Measurements from ENCODE around the gene DHRSX.
"Not testable (repeated sequence)": the region's sequence is repeated elsewhere in the genome, so short reads cannot be mapped to it uniquely, and the experiment has no call there.

Gene DHRSX

DNA sequence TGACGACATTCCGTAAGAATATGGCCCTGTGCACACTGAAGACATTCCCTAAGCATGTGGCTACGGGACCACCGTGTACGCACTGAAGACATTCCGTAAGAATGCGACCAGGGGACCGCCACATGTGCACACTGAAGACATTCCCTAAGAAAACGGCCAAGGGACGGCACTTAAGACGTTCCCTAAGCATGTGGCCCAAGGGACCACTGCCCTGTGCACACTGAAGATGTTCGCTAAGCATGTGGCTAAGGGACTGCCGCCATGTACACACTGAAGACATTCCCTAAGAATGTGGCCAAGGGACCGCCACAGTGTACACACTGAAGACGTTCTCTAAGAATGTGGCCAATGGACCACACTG lies 21.4 kb downstream of the DHRSX start:
- H3K36me3 ChIP-seq = peaks cover 5% of the 10 kb centered on the region
- H3K4me3 ChIP-seq (ENCODE audit: low read depth in 1 of 2, low read length in 1 of 2) = no peak overlapping the region
- H3K4me1 ChIP-seq (ENCODE audit: control insufficient read depth in 1 of 2, insufficient read depth in 1 of 2, low read depth in 1 of 2, low read length in 1 of 2) = no peaks in the 10 kb centered on the region
- H3K27ac ChIP-seq = no peak overlapping the region
- H3K9me3 ChIP-seq = no peaks in the 10 kb centered on the region
- TF ChIP-seq, protein P1, sequence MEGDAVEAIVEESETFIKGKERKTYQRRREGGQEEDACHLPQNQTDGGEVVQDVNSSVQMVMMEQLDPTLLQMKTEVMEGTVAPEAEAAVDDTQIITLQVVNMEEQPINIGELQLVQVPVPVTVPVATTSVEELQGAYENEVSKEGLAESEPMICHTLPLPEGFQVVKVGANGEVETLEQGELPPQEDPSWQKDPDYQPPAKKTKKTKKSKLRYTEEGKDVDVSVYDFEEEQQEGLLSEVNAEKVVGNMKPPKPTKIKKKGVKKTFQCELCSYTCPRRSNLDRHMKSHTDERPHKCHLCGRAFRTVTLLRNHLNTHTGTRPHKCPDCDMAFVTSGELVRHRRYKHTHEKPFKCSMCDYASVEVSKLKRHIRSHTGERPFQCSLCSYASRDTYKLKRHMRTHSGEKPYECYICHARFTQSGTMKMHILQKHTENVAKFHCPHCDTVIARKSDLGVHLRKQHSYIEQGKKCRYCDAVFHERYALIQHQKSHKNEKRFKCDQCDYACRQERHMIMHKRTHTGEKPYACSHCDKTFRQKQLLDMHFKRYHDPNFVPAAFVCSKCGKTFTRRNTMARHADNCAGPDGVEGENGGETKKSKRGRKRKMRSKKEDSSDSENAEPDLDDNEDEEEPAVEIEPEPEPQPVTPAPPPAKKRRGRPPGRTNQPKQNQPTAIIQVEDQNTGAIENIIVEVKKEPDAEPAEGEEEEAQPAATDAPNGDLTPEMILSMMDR (IDR thresholded peaks at IDR 0.05) = no peak
- no peaks in the 10 kb centered on the region for H3K27me3 ChIP-seq

DNA sequence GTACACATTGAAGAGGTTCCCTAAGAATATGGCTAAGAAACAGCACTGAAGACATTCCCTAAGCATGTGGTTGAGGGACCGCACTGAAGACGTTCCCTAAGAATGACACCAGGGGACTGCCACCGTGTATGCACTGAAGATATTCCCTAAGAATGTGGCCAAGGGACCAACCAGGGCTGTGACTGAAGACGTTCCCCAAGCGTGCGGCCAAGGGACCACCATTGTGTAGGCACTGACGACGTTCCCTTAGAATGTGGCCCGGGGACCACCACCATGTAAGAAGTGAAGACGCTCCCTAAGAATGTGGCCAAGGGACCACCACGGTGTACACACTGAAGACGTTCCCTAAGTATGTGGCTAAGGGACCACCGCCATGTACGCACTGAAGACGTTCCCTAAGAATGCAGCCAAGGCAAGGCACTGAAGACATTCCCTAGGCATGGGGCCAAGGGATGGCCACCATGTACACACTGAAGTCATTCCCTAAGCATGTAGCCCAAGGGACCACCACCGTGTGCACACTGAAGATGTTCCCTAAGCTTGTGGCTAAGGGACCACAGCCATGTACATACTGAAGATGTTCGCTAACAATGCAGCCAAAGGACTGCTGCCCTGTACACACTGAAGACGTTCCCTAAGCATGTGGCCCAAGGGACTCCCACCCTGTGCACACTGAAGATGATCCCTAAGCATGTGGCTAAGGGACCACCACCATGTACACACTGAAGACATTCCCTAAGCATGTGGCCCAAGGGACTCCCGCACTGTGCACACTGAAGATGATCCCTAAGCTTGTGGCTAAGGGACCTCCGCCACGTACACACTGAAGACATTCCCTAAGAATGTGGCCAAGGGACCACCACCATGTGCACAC lies 22.0 kb downstream of the DHRSX start:
- Histone ChIP-seq H3K4me3 (ENCODE audit: low read depth in 1 of 2, low read length in 1 of 2) (no peak overlapping the region), H3K4me1 (ENCODE audit: control insufficient read depth in 1 of 2, insufficient read depth in 1 of 2, low read depth in 1 of 2, low read length in 1 of 2) (no peaks in the 10 kb centered on the region), H3K36me3 (no peaks in the 10 kb centered on the region), H3K27me3 (no peaks in the 10 kb centered on the region), H3K9me3 (no peaks in the 10 kb centered on the region), H3K27ac (no peak overlapping the region)
- TF ChIP-seq, protein P1 (IDR thresholded peaks at IDR 0.05) = no peak

DNA sequence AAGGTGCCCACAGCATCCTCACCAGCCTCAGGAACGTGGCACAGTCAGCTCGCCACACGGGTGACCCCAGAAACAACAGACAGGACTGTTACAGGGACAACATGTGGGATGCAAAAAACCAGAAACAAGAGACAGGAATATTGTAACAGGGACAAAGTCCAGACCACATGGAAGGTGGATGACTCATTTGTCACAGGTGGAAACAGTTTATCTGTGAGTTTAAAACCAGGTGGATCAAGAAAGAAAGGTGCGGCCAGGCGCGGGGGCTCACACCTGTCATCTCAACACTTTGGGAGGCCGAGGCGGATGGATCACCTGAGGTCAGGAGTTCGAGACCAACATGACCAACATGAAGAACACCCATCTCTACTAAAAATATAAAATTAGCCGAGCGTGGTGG lies 23.5 kb downstream of the DHRSX start:
- not testable (repeated sequence) for H3K9me3 ChIP-seq; H3K4me1 ChIP-seq (ENCODE audit: control insufficient read depth in 1 of 2, insufficient read depth in 1 of 2, low read depth in 1 of 2, low read length in 1 of 2); H3K4me3 ChIP-seq (ENCODE audit: low read depth in 1 of 2, low read length in 1 of 2); H3K27me3 ChIP-seq; H3K36me3 ChIP-seq; H3K27ac ChIP-seq

DNA sequence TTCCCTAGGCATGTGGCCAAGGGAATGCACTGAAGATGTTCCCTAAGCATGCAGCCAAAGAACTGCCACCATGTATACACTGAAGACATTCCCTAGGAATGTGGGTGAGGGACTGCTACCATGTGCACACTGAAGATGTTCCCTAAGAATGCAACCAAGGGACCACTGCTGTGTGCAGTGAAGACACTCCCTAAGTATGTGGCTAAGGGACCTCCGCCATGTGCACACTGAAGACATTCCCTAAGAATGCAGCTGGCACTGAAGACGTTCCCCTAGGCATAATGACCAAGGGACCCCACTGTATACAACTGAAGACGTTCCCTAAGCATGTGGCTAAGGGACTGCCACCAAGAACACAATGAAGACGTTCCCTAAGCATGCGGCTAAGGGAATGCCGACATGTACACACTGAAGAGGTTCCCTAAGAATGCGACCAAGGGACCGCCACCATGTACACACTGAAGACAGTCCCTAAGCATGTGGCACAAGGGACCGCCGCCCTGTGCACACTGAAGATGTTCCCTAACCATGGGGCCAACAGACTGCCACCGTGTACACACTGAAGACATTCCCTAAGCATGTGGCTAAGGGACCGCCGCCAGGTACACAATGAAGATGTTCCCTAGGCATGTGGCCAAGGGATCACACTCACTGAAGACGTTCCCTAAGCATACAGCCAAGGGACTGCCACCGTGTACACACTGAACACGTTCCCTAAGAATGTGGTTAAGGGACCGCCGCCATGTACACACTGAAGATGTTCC lies 25.6 kb downstream of the DHRSX start:
- Histone ChIP-seq H3K4me1 (ENCODE audit: control insufficient read depth in 1 of 2, insufficient read depth in 1 of 2, low read depth in 1 of 2, low read length in 1 of 2) (no peaks in the 10 kb centered on the region), H3K9me3 (no peaks in the 10 kb centered on the region), H3K27ac (no peak overlapping the region), H3K4me3 (ENCODE audit: low read depth in 1 of 2, low read length in 1 of 2) (no peak overlapping the region), H3K36me3 (no peaks in the 10 kb centered on the region), H3K27me3 (no peaks in the 10 kb centered on the region)
- TF ChIP-seq, protein P1 (IDR thresholded peaks at IDR 0.05) = no peak

DNA sequence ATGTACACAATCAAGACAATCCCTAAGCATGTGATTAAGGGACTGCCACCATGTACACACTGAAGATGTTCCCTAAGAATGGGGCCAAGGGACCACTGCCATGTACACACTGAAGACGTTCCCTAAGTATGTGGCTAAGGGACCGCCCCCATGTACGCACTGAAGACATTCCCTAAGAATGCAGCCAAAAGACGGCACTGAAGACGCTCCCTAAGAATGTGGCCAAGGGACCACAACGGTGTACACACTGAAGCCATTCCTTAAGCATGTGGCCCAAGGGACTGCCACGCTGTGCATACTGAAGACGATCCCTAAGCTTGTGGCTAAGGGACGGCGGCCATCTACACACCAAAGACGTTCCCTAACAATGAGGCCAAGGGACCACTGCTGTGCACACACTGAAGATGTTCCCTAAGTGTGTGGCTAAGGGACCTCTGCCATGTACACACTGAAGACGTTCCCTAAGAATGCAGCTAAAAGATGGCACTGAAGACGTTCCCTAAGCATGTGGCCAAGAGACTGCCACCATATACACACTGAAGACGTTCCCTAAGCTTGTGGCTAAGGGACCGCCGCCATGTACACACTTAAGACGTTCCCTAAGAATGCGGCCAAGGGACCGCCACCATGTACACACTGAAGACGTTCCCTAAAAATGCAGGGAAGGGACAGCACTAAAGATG lies 26.4 kb downstream of the DHRSX start:
- TF ChIP-seq, protein P1 (IDR thresholded peaks at IDR 0.05) = no peak
- no peaks in the 10 kb centered on the region for H3K4me1 ChIP-seq (ENCODE audit: control insufficient read depth in 1 of 2, insufficient read depth in 1 of 2, low read depth in 1 of 2, low read length in 1 of 2)
- no peaks in the 10 kb centered on the region for H3K36me3 ChIP-seq
- no peaks in the 10 kb centered on the region for H3K9me3 ChIP-seq
- no peaks in the 10 kb centered on the region for H3K27me3 ChIP-seq
- no peak overlapping the region for H3K27ac ChIP-seq
- no peak overlapping the region for H3K4me3 ChIP-seq (ENCODE audit: low read depth in 1 of 2, low read length in 1 of 2)

DNA sequence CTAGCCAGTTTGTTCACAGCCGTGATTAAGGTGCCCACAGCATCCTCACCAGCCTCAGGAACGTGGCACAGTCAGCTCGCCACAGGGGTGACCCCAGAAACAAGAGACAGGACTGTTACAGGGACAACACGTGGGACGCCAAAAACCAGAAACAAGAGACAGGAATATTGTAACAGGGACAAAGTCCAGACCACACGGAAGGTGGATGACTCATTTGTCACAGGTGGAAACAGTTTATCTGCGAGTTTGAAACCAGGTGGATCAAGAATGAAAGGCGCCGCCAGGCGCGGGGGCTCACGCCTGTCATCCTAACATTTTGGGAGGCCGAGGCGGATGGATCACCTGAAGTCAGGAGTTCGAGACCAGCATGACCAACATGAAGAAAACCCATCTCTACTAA lies 27.7 kb downstream of the DHRSX start:
- not testable (repeated sequence) for H3K9me3 ChIP-seq; H3K36me3 ChIP-seq; H3K4me3 ChIP-seq (ENCODE audit: low read depth in 1 of 2, low read length in 1 of 2); H3K27ac ChIP-seq; H3K27me3 ChIP-seq; H3K4me1 ChIP-seq (ENCODE audit: control insufficient read depth in 1 of 2, insufficient read depth in 1 of 2, low read depth in 1 of 2, low read length in 1 of 2)
